Transverse colon (tissue), 4 donors: ENCODE results near the gene CTTN.

Experiments used
- POLR2A ChIP-seq: fragments of 450-650 bp; IDR thresholded peaks from one replicate; pipeline ENCODE4 v1.6.1; 2016; ENCODE audit warnings: antibody characterized with exemption, mild to moderate bottlenecking, moderate library complexity
- POLR2AphosphoS5 ChIP-seq, 3 donors: sonication (generic); formaldehyde crosslinking; IDR thresholded peaks; one replicate each; pipeline ENCODE4 v1.6.1; 2016; ENCODE audit warnings: antibody characterized with exemption in 3 of 3
- TF ChIP-seq, protein P1 (sequence below), 5 experiments: fragments of 200-600 bp in 3 of 5; fragments of 450-650 bp in 2 of 5; sonication (generic) in 3 of 5; IDR thresholded peaks; 1 replicate in 2 of 5; 2 replicates in 3 of 5; pipeline ENCODE4 v1.5.1; 2016 to 2017; ENCODE audit warnings: antibody characterized with exemption in 5 of 5, inconsistent platforms in 3 of 5, mild to moderate bottlenecking in 2 of 5, moderate library complexity in 1 of 5

DNA sequence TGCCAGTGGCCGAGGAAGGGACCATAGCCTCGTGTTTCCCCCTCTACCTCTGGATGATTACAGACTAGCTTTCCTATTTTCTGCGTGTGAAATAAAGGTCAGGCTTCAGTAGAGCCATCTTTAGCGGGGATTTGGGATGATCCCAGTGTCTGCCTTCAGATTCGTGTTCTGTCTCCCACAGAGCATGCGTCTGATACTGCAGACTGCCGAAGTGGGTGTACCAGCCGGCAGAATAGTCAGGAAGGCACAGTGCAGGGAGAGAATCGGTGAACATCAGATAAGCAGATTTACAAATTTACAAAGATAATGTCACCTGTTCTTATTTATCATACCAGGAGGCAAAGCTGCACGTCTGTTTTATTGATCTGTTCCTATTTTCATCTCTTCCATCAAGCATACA, 11.1 kb downstream of the CTTN start:
- TF ChIP-seq, protein P1, sequence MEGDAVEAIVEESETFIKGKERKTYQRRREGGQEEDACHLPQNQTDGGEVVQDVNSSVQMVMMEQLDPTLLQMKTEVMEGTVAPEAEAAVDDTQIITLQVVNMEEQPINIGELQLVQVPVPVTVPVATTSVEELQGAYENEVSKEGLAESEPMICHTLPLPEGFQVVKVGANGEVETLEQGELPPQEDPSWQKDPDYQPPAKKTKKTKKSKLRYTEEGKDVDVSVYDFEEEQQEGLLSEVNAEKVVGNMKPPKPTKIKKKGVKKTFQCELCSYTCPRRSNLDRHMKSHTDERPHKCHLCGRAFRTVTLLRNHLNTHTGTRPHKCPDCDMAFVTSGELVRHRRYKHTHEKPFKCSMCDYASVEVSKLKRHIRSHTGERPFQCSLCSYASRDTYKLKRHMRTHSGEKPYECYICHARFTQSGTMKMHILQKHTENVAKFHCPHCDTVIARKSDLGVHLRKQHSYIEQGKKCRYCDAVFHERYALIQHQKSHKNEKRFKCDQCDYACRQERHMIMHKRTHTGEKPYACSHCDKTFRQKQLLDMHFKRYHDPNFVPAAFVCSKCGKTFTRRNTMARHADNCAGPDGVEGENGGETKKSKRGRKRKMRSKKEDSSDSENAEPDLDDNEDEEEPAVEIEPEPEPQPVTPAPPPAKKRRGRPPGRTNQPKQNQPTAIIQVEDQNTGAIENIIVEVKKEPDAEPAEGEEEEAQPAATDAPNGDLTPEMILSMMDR (IDR thresholded peaks at IDR 0.05), result no peak
- no peak for TF ChIP-seq POLR2AphosphoS5 (IDR thresholded peaks at IDR 0.05)
- TF ChIP-seq POLR2A, result no peak
